Neural cell (in vitro differentiated cells): ENCODE results near the gene ZFP36L2. TPM values are rescaled to one million over a fixed set of nuclear protein-coding genes. Genes with fewer than 3 reads are reported as not detected.

Experiments
- H2AFZ ChIP-seq: fragments of 200-600, 300-800 bp; sonication (generic), shearing (Covaris generic); 2 replicates; pipeline ENCODE4 v1.6.0; 2014; ENCODE audit warnings: low read depth, mild to moderate bottlenecking, antibody characterized with exemption, low read length, moderate library complexity
- H3F3A ChIP-seq: fragments of 200-600 bp; shearing (Covaris generic); 2 replicates; pipeline ENCODE4 v1.6.1; 2016; ENCODE audit warnings: mild to moderate bottlenecking, moderate library complexity, mixed read lengths, antibody characterized with exemption, low read length; ENCODE audit not compliant: insufficient read depth, poor library complexity, severe bottlenecking
- H3K27ac ChIP-seq: fragments of 200-600, 300-800 bp; sonication (generic), shearing (Covaris generic); 2 replicates; pipeline ENCODE4 v1.5.1; 2014; ENCODE audit warnings: mild to moderate bottlenecking, low read length, moderate library complexity
- H3K27me3 ChIP-seq: fragments of 300-800, 200-600 bp; sonication (generic), shearing (Covaris generic); 2 replicates; pipeline ENCODE4 v1.6.0; 2014; ENCODE audit warnings: mild to moderate bottlenecking, low read depth, low read length, moderate library complexity; ENCODE audit not compliant: insufficient read depth
- H3K36me3 ChIP-seq: fragments of 300-800, 200-600 bp; sonication (generic), shearing (Covaris generic); 2 replicates; pipeline ENCODE4 v1.5.1; 2014; ENCODE audit warnings: mild to moderate bottlenecking, antibody characterized with exemption, low read length, moderate library complexity; ENCODE audit not compliant: insufficient read depth
- H3K4me2 ChIP-seq: fragments of 300-800, 200-600 bp; sonication (generic), shearing (Covaris generic); 2 replicates; pipeline ENCODE4 v1.6.0; 2014; ENCODE audit warnings: mild to moderate bottlenecking, low read length
- H3K4me3 ChIP-seq: fragments of 300-800, 200-600 bp; sonication (generic), shearing (Covaris generic); 2 replicates; pipeline ENCODE4 v1.5.1; 2014; ENCODE audit warnings: mild to moderate bottlenecking, low read length, moderate library complexity
- H3K79me2 ChIP-seq: fragments of 200-600 bp; shearing (Covaris generic); replicated peaks from 2 replicates; pipeline ENCODE4 v1.6.0; 2014; ENCODE audit warnings: mild to moderate bottlenecking, low read length, moderate library complexity; ENCODE audit not compliant: insufficient read depth
- H3K9ac ChIP-seq: fragments of 300-800, 200-600 bp; sonication (generic), shearing (Covaris generic); 2 replicates; pipeline ENCODE4 v1.6.1; 2016; ENCODE audit warnings: mild to moderate bottlenecking, low read length, mixed read lengths
- H3K9me2 ChIP-seq: fragments of 200-600 bp; shearing (Covaris generic); 2 replicates; pipeline ENCODE4 v1.6.1; 2016; ENCODE audit warnings: mild to moderate bottlenecking, low read length, mixed read lengths; ENCODE audit not compliant: insufficient read depth
- H3K9me3 ChIP-seq: fragments of 200-600, 300-800 bp; sonication (generic), shearing (Covaris generic); 2 replicates; pipeline ENCODE4 v1.6.1; 2016; ENCODE audit warnings: mild to moderate bottlenecking, mixed run types, low read length, moderate library complexity, mixed read lengths
- H4K20me1 ChIP-seq: fragments of 200-600 bp; shearing (Covaris generic); 2 replicates; pipeline ENCODE4 v1.6.1; 2016; ENCODE audit warnings: mild to moderate bottlenecking, mixed run types; ENCODE audit not compliant: insufficient read depth
- CTCF ChIP-seq: fragments of 450-650 bp; IDR thresholded peaks from 2 replicates; pipeline ENCODE4 v1.5.1; 2014; ENCODE audit warnings: antibody characterized with exemption, mild to moderate bottlenecking, moderate library complexity; ENCODE audit not compliant: poor library complexity, severe bottlenecking
- EP300 ChIP-seq: fragments of 450-650 bp; conservative IDR thresholded peaks from 2 replicates; pipeline ENCODE4 v1.6.1; 2014; ENCODE audit warnings: antibody characterized with exemption, mild to moderate bottlenecking, moderate library complexity; ENCODE audit not compliant: poor library complexity, severe bottlenecking
- EZH2 ChIP-seq: fragments of 200-600, 300-800 bp; shearing (Covaris generic), sonication (generic); IDR thresholded peaks from 2 replicates; pipeline ENCODE4 v1.6.1; 2014; ENCODE audit warnings: antibody characterized with exemption, low read length, borderline replicate concordance, mild to moderate bottlenecking; ENCODE audit not compliant: insufficient read depth, poor library complexity, severe bottlenecking
- MXI1 ChIP-seq: fragments of 450-650 bp; conservative IDR thresholded peaks from 2 replicates; pipeline ENCODE4 v1.6.1; 2014; ENCODE audit warnings: antibody characterized with exemption, mild to moderate bottlenecking; ENCODE audit not compliant: poor library complexity, severe bottlenecking
- POLR2AphosphoS5 ChIP-seq: IDR thresholded peaks from 2 replicates; pipeline ENCODE4 v1.6.1; 2012
- RAD21 ChIP-seq: fragments of 450-650 bp; conservative IDR thresholded peaks from 2 replicates; pipeline ENCODE4 v1.6.1; 2014; ENCODE audit warnings: antibody characterized with exemption, mild to moderate bottlenecking, moderate library complexity
- REST ChIP-seq: IDR thresholded peaks from 2 replicates; pipeline ENCODE4 v1.6.1; 2012; ENCODE audit warnings: borderline replicate concordance
- SMC3 ChIP-seq: fragments of 450-650 bp; conservative IDR thresholded peaks from 2 replicates; pipeline ENCODE4 v1.6.1; 2014; ENCODE audit warnings: antibody characterized with exemption, mild to moderate bottlenecking, moderate library complexity; ENCODE audit not compliant: poor library complexity
- TAF1 ChIP-seq: IDR thresholded peaks from 2 replicates; pipeline ENCODE4 v1.6.1; 2012; ENCODE audit warnings: low read depth
- polyA plus RNA-seq: library from polyadenylated mRNA; depleted of rRNA; stranded (reverse); fragments of >200 nt; gene quantifications from 2 replicates; pipeline ENCODE4 v1.2.3, GENCODE V29; 2014

ZFP36L2 gene
- polyA plus RNA-seq, 1 donor from 2014 or later, result 0.33 TPM

GRCh38 chr2:43197588-43197896 is 28.9 kb downstream of the ZFP36L2 start:
- Histone ChIP-seq H3K9me3 (no peaks in the 10 kb centered on the region), H3K27me3 (no peaks in the 10 kb centered on the region), H3K79me2 (no peaks in the 10 kb centered on the region), H3F3A (no peaks in the 10 kb centered on the region), H3K27ac (no peak overlapping the region), H2AFZ (no peak overlapping the region), H3K9ac (no peak overlapping the region), H3K36me3 (no peaks in the 10 kb centered on the region), H3K4me2 (no peak overlapping the region), H3K9me2 (no peaks in the 10 kb centered on the region), H3K4me3 (no peak overlapping the region), H4K20me1 (no peaks in the 10 kb centered on the region)
- no peak for TF ChIP-seq SMC3
- TF ChIP-seq CTCF, result no peak
- TF ChIP-seq TAF1, result no peak
- TF ChIP-seq MXI1, result no peak
- no peak for TF ChIP-seq RAD21
- TF ChIP-seq EZH2, result no peak
- no peak for TF ChIP-seq EP300
- no peak for TF ChIP-seq POLR2AphosphoS5
- TF ChIP-seq REST, result no peak

GRCh38 chr2:43196768-43197587 is 29.4 kb downstream of the ZFP36L2 start:
- Histone ChIP-seq H3K27me3 (no peaks in the 10 kb centered on the region), H3K36me3 (no peaks in the 10 kb centered on the region), H3K9ac (no peak overlapping the region), H3K9me2 (no peaks in the 10 kb centered on the region), H3K4me3 (no peak overlapping the region), H3K27ac (no peak overlapping the region), H4K20me1 (no peaks in the 10 kb centered on the region), H3F3A (no peaks in the 10 kb centered on the region), H3K4me2 (no peak overlapping the region), H3K9me3 (no peaks in the 10 kb centered on the region), H2AFZ (no peak overlapping the region), H3K79me2 (no peaks in the 10 kb centered on the region)
- TF ChIP-seq SMC3 (no peak), TAF1 (no peak), REST (no peak), MXI1 (no peak), CTCF (no peak), RAD21 (no peak), EP300 (no peak), EZH2 (no peak), POLR2AphosphoS5 (no peak)
